M059J (cell line): ENCODE results near the gene SYNGR3. TPM values are rescaled to one million over a fixed set of nuclear protein-coding genes. Genes with fewer than 3 reads are reported as not detected.
"Not testable (repeated sequence)": the region's sequence is repeated elsewhere in the genome, so short reads cannot be mapped to it uniquely, and the experiment has no call there.

Experiments
- DNase-seq: peaks from one replicate; pipeline ENCODE4 v3.0.0-alpha.2; 2012; ENCODE audit warnings: low read depth
- total RNA-seq: library from RNA; depleted of rRNA; stranded (reverse); fragments of >200 nt; shearing (Covaris generic); gene quantifications from 2 replicates; pipeline ENCODE4 v1.2.3, GENCODE V29; 2014

Gene SYNGR3
- total RNA-seq, 1 experiment from 2014 or later: 7.1 TPM

DNA sequence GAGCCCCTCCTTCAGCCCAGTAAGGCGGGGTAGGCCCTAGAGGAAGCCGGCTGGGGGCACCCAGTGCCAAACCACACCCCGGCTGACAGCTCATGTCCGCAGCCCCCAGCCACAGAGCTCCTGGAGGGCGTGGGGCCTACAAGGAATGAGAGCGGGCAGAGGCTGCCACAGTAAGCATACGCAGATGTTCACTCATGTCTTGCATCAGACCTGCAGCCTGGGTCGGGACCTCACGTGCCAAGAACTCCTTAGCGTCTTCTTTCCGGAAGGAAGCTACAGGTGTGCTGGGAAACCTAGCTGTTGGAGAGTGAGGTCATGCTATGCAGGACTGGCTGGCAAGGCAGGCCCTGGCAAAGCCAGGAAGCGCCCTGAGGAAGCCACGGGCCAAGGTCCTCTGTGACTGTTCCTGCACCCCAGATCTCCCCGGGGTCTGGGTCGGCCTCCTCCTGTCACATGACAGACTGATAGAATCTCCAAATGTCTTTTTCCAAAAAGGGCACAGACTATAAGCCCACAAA lies 18.3 kb downstream of the SYNGR3 start:
- no peak for DNase-seq

DNA sequence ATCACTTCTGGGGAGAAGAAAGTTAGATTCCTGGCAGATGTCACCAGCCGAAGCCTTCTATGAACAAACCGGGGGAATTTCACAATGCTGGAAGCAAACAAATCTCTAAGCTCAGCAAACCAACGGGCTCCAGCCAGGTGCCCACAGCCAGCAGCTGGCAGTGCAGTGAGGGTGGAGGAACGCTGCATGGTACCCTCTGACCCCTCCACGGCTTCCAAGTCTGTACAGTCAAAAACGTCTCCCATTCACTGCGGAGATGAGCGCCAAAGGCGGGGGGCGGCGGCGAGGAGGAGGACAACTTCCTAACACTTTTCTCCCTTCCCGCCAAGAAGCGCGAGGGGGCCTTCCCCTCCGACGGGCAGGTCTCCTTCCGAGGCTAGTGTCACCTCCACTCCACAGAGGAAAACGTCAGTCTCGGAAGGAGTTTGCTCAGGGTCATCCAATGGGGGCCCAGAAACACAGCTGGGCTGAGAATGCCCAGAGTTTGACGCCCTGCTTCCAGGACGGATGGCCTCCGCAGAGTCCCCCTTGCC lies 18.9 kb downstream of the SYNGR3 start:
- DNase-seq: no peak

DNA sequence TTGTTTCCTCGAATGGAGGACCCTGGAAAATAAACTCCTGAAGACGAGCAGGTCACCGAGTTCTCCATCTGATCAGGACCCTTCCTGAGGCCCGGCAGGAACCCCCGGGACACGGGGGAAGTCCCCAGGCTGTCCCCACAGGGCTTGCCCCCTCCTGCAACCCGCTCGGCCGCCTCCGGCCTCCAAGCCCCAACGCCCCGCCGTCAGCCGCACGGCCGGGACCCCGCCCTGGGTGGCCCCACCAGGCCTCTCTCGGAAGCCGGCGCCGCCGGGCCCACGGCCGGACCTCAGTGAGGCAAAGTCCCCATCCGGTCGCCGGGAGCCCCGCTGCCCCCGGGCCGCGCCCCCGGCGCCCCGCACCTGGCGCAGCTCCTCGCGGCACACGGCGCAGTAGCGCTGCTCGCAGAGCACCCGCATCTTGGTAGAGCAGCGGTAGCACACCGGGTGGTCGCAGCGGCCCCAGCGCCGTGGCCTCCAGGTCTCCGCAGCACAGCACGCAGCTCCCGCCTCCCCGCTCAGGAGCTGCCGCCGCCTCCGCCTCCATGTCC lies 19.5 kb downstream of the SYNGR3 start:
- no peak for DNase-seq

DNA sequence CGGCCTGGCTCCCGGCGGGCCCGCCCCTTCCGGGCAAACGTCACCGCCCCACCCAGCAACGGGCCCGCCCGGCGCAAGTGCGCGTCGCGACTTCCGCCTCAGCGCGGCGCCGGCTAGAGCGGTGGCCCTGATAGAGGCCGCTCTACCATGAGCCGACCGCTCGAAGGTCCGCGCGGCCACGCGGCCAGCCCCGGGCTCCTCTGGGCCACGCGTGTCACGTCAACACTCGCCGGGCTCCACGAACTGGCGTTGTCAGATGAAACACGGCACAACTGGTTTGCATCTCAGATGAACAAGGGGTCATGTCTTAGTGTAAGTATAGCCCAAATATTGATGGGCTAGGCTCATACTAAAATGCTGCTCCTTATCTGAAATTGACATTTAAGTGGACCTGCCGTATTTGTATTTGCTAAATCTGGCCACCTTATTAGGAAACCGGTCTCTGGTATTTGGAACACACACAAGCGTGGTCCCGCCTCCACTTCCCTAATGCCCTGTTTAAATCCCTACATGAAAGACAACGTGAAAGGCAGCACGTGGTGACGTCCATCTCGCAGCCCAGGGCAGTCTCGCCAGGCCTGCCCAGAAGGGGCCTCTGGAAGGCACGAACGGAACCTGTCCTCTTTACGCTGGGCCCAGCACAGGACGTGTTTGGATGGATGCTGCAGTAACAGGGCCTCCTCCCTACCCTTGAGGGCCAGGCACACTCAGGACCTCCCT lies 20.2 kb downstream of the SYNGR3 start, which contains the start of gene ZNF598:
ZNF598 (minus strand) TSS at position 31 of the 720 bp plus-strand sequence.
- DNase-seq: peak; percentile 88

DNA sequence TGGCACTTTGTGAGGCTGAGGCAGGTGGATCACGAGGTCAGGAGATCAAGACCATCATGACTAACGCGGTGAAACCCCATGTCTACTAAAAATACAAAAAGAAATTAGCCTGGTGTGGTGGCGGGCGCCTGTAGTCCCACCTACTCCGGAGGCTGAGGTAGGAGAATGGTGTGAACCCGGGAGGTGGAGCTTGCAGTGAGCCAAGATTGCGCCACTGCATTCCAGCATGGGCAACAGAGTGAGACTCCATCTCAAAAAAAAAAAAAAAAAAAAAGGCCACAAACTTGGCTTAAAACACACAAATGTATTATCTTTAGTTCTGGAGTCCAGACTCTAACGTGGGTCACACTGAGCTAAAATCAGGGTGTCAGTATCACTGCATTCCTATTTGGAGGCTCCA lies 22.0 kb downstream of the SYNGR3 start:
- DNase-seq: not testable (repeated sequence)

DNA sequence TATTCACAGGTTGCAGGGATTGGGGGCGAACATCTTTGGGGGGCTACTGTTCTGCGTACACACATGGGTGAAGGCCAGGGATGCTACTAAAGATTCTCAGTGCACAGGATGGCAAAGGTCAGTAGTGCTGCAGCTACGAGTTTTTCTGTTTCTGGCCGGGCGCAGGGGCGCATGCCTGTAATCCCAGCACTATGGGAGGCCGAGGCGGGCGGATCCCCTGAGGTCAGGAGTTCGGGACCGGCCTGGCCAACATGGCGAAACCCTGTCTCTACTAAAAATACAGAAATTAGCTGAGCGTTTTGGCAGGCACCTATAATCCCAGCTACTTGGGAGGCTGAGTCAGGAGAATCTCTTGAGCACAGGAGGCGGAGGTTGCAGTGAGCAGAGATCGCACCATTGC lies 23.8 kb downstream of the SYNGR3 start:
- no peak for DNase-seq

DNA sequence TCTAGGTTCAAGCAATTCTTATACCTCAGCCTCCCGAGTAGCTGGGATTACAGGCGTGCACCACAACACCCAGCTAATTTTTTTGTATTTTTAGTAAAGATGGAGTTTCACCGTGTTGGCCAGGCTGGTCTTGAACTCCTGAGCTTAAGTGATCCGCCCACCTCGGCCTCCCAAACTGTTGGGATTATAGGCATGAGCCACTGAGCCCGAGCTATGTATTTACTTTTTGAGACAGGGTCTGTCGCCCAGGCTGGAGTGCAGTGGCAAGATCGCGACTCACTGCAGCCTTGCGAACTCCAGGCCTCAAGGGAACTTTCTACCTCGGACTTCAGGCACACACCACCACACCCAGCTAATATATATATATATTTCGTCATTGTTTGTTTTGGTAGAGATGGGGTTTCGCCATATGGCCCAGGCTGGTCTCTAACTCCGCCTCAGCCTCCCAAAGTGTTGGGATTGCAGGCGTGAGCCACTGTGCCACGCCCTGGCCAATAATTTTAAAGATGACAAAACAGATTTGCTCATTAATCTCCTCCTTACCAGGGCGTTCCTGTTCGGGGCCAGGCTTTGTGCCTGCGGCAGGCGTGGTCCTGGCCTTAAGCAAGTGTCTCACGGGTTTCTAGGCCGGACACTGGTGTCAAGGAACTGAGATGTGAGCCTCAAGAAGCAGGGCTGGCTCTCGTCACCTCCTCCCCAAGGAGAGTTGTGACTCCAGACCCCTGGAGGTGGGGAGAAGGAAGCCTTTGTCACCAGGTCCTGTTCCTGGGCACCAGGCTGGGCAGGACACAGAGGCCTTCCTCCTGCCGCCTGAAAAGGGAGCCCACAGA lies 25.6 kb downstream of the SYNGR3 start:
- DNase-seq: no peak

DNA sequence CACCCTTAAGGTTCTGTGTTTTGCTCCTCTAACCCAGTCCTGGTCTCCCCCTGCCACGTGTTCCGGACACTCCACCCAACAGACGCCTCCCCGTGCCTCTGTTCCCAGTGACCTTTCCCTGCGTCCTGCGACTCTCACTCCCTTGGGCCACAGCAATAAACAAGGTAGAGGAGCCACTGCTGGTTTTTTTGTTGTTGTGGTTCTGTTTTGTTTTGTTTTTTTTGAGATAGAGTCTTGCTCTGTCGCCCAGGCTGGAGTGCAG lies 26.1 kb downstream of the SYNGR3 start:
- DNase-seq: no peak

DNA sequence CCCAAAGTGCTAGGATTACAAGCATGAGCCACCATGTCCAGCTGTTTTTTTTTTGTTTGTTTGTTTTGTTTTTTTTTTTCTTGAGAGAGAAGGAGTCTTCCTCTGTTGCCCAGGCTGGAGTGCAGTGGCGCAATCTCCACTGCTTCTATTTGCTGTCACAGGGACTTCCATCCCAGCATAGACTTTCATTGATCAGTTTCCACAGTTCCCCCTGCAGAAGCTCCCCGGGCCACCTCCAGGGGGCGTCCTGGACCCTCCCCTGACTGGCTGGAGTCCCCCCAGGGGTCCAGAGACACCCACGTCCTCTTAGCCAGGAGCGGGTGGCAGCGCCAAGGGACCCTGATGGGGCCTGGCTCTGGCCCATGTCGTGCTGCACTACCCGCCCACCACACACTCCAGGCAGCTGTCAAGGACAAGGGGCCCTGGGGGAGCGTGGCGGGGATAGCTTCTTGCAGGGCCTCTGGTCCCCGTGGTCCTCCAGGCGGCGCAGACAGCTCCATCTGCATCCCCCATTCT lies 26.7 kb downstream of the SYNGR3 start:
- no peak for DNase-seq

DNA sequence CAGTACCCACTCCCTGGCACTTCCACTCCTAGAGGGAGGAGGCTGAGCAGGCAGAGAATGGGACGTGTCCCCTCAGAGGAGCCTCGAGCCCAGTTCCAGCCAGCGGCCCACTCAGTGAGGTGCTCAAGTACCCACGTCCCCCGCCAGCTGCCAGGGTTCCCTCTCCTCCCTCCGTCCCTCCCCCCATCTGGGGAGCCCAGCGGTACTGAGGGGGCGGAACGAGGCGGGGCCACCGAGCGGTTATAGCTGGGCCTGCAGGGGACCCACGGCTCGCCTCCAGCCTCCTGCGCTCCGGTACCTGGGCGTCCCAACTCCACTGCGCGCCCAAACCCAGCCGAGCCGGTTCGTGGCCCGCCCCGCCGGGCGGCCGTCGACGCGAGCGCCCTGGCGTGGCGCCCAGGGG lies 29.7 kb downstream of the SYNGR3 start, which contains the start of gene NPW:
NPW (plus strand) TSS at position 268 of the 403 bp plus-strand sequence.
- no peak for DNase-seq

DNA sequence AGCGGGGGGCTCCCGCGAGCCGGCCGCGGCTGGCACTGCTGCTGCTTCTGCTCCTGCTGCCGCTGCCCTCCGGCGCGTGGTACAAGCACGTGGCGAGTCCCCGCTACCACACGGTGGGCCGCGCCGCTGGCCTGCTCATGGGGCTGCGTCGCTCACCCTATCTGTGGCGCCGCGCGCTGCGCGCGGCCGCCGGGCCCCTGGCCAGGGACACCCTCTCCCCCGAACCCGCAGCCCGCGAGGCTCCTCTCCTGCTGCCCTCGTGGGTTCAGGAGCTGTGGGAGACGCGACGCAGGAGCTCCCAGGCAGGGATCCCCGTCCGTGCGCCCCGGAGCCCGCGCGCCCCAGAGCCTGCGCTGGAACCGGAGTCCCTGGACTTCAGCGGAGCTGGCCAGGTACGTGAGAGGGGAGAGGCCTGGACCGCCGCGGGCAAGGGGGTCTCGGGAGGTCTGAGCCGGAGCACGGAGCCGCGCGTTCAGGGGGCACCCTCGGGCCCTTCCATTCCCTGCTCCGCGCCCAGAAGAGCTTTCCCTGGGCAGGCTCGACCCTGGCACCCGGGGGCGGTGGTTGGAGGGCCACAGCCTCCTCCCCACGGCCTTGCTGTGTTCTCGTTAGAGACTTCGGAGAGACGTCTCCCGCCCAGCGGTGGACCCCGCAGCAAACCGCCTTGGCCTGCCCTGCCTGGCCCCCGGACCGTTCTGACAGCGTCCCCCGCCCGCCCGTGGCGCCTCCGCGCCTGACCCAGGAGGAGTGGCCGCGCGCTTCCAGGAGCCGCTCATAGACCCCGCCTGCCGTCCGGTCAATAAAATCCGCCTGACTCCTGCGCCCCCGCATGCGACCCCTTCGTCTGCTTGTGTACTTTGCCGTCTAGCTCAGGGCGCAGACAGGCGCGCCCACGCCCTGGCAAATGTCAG lies 30.4 kb downstream of the SYNGR3 start:
- no peak for DNase-seq

DNA sequence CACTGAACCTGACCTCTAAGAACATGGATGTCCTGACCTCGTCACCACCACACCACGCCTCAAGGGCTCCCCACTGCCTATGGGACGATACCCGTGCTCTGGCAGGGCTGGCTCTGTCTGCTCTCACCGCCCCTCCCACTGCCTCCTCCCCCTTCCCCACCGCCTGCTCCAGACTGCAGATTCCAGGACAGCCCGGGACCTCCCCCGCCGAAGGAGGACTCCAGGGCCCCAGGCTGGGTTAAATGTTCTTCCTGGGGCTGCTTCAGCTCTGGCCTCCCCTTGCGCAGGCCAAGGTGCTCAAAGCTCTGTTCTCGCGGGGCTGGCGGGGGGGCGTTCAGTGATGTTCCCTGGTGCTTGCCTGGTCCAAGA lies 32.9 kb downstream of the SYNGR3 start:
- DNase-seq: peak; percentile 48

DNA sequence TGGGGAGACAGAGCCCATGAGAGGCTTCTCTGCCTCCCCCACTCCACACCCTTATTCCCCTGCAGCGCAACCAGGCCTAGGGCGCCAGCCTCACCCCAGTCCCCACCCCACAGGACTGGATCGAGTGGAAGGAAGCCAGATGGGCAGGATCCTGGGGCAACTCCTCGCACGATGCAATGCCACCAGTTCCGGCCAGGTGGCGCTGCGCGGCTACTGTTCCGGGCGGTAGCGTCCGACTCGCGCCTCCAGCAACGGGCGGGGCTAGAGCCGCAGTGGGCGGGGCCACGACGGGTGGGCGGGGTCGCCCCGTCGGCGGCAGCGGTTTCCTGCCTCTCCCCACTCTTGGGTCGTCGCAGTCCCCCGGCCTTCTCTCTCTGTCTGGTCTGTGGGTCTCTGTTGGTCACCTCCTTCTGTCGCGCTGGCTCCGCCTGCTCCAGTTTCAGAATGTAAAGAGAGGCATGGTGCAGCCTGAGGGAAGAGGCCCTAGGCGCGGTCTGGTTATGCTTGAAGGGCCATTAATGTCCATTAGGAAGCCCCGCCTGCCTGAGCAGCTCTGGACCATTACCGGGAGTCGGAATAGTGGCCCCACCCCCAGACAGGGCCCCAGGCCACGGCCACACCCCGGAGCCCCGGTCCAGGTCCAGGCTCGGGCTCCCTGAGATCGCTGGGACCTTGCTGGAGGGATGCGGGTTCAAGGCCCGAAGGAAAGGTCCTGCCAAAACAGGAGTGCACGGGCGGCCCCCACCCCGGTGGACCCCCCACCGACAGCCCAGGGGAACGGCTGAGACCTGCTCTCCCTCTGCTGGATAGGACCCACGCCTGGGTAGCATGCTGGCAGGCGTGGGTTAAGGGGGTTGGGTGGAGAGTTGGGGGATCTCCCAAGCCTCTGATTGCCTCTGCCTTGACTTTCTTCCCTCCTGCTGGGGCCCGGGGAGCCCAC lies 33.6 kb downstream of the SYNGR3 start:
- DNase-seq: peak; percentile 81

DNA sequence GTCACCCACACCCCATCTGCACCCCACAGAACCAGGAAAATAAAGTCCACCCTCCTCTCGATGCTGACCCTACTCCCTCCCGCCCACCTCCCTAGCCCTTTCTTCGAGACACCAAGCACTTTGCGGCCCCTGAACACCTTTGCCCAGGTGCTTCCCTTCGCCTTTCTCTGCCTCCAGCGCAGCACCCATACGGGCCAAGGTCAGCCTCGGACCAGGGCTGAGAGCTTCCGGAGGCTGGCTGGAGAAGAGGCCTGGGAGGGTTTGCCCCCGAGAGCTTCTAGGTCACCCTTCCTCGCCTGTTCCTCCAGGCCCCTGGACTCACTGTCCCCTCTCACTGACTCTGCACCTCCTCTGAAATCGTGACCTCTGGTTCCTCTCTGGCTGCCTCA lies 34.3 kb downstream of the SYNGR3 start:
- DNase-seq: no peak

DNA sequence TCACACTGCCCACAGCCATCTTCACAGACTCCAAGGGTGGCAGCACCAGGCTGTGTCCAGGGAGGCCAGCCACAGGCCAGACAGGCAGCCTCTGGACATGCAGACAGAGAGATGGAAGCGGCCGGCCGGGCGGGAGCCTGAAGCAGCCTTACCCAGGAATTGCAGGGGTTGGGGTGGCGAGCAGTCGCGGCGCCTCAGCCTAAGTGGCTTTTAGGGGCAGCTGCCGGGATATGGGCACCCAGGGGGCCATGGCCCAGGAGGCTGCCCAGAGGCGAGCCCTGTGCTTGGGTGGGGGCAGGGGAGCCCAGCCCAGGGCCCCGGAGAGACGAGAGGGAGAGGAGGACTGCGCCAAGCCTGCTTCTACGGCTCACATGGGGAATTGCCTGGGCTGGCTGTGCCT lies 35.5 kb downstream of the SYNGR3 start:
- DNase-seq: no peak

DNA sequence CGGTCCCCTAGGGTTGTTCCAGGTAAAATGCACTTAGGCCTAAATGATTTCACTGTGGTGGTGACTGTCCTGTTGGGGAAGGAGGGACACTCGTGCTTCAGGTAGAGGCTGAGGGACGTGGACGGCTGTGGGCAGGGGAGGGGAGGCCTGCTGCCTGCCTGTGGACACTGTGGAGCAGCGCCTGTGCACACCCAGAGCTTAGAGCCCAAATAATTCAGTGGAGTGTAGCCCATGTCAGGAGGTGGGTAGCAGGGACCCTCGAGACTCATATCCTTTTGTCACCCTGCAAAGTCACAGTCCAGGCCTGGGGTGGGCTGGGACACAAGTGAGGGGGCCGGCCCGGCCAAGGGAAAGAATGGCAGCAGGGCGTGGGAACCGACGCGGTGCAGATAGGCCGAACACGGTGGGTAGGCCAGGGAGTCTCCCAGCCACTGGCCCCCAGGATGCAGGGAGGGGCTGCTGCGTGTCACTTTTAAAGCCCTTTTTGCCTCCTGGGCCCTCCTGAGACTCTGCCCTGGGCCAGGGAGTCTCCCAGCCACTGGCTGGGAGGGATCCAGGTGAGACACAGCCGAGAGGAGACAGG lies 36.2 kb downstream of the SYNGR3 start:
- DNase-seq: no peak

DNA sequence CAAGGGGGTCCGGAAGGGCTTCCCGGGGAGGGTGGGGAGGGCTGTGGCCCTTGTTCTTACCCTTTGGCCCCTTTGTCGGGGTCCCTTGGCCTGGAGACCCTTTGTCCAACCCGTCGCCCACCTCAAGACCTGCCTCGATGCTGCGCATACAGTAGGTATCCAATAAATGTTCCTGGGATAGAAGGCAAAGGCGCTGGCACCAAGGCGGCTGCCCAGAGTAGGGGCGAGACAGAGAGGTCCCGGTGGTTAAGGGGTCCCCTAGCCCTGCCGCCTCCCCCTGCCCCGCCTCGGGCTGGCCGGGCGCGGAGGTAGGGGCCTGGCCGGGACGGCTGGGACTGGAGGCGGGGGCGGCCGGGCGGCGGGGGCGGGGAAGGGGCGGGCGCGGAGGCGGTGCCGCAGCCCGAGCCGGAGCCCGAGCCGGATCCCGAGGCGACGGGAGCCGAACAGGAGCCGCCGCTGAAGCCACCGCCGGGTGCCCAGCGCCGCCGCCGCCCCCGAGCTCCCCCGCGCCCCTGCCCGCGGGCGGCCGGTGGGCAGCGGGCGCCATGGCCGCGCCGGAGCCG lies 36.8 kb downstream of the SYNGR3 start, which contains the start of gene NHERF2:
NHERF2 (plus strand) TSS at position 442 of the 563 bp plus-strand sequence; CDS start at position 546, 104 bp downstream.
- DNase-seq: no peak

DNA sequence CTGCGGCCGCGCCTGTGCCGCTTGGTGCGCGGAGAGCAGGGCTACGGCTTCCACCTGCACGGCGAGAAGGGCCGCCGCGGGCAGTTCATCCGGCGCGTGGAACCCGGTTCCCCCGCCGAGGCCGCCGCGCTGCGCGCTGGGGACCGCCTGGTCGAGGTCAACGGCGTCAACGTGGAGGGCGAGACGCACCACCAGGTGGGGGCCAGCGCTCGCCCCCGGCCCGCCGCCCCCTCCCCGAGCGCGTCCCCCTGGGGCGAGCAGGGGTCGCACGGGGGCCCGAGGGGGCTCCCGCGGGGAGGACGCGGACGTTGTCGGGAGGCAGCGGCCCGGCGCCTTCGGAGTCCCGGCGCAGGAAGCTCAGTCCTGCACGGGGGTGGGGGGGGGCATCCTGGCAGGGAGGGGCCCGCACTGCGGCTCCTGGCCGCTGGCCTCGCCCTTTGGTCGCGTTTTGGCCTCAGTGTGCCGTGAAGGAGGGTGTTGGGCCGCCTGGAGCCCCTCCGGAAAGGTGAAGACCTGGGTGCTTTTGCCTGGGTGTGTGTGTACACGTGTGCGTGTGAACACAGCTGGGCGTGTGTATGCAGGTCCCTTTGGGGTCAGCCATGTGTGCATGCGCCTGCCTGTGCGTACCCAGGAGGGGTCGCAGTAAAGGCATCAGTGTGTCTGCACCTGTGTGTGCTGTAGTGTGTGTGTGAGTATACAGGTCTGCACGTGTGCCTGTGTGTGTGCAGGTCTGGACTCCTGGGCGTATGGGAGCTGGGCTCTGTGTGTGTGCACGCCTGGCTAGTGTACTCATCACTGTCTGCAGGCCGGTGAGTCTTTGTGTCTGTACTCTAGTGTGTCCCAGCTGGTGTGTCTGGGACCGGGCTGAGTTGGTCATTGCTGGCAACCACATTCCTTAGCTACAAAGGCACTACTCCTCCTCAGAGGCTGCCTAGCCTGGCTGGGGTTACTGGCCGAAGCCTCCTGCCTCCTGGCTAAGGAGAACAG lies 37.5 kb downstream of the SYNGR3 start:
- peak; percentile 56 for DNase-seq
